GM12878 (cell line): Measurements from ENCODE around the gene SPOCK1. TPM values are rescaled to one million over a fixed set of nuclear protein-coding genes. Genes with fewer than 3 reads are reported as not detected.
"Not testable (repeated sequence)": the region's sequence is repeated elsewhere in the genome, so short reads cannot be mapped to it uniquely, and the experiment has no call there.

Experiments
- ATAC-seq: fragments of 200-7000 bp; cut with Tn5 transposase; 3 replicates; pipeline ENCODE4 v1.9.1; 2020; ENCODE audit warnings: mild to moderate bottlenecking, moderate library complexity
- BruUV-seq: library from RNA; stranded (reverse); fragments of 400-500 nt; replicated peaks from 2 replicates; lab custom pipeline; 2021; lab: Mats Ljungman, UMichigan
- CTCF ChIA-PET: fragments of 300-600 bp; sonication (Branson Sonifier 250); formaldehyde crosslinking; extraction: SDS; loops from one replicate; lab custom pipeline; 2021; ENCODE audit warnings: inconsistent platforms; lab: Yijun Ruan, JAX
- POLR2A ChIA-PET: fragments of 350-600 bp; formaldehyde crosslinking; extraction: SDS; loops from one replicate; lab custom pipeline; 2021; ENCODE audit warnings: inconsistent platforms; lab: Charles Lee
- RAD21 ChIA-PET: fragments of 300-600 bp; sonication (Branson Sonifier 250); formaldehyde crosslinking; loops from one replicate; lab custom pipeline; 2023; ENCODE audit warnings: antibody characterized with exemption; ENCODE audit not compliant: unreplicated experiment; lab: Charles Lee
- SMC1A ChIA-PET: fragments of 300-600 bp; sonication (Branson Sonifier 250); formaldehyde crosslinking; loops from one replicate; lab custom pipeline; 2023; ENCODE audit not compliant: unreplicated experiment, uncharacterized antibody; lab: Charles Lee
- DNase-seq: peaks from one replicate; pipeline ENCODE4 v3.0.0-alpha.2; 2011; ENCODE audit warnings: low read depth, low spot score
- FAIRE-seq: peaks from 3 replicates; lab custom pipeline; 2011; peaks lifted over from hg19 to GRCh38; lab: Jason Lieb, UNC
- H2AFZ ChIP-seq: 2 replicates; pipeline ENCODE4 v1.6.0; 2011; ENCODE audit warnings: low read depth, low read length, control low read depth; ENCODE audit not compliant: control insufficient read depth
- H3K27ac ChIP-seq: 2 replicates; pipeline ENCODE4 v1.5.1; 2011; ENCODE audit warnings: control low read depth; ENCODE audit not compliant: control insufficient read depth, insufficient read depth
- H3K27me3 ChIP-seq, 2 experiments: replicated peaks in 1 of 2; 2 replicates each; pipeline versions ENCODE4 v1.6.0 to v1.6.1; 2011; ENCODE audit warnings: low read length in 1 of 2; ENCODE audit not compliant: control insufficient read depth in 2 of 2, insufficient read depth in 2 of 2
- H3K36me3 ChIP-seq, 2 experiments: 2 replicates each; pipeline ENCODE4 v1.5.1; 2011; ENCODE audit warnings: low read length in 1 of 2; ENCODE audit not compliant: control insufficient read depth in 2 of 2, insufficient read depth in 2 of 2
- H3K4me1 ChIP-seq: 2 replicates; pipeline ENCODE4 v1.6.1; 2011; ENCODE audit warnings: mild to moderate bottlenecking, low read length, moderate library complexity, mixed read lengths; ENCODE audit not compliant: control insufficient read depth, insufficient read depth
- H3K4me2 ChIP-seq: 2 replicates; pipeline ENCODE4 v1.6.0; 2011; ENCODE audit warnings: control low read depth; ENCODE audit not compliant: control insufficient read depth, insufficient read depth
- H3K4me3 ChIP-seq: fragments of 200-600 bp; sonication (generic); 2 replicates; pipeline ENCODE4 v1.5.1; 2016
- H3K79me2 ChIP-seq: 2 replicates; pipeline ENCODE4 v1.6.0; 2011; ENCODE audit warnings: low read length; ENCODE audit not compliant: control insufficient read depth, insufficient read depth
- H3K9ac ChIP-seq: 2 replicates; pipeline ENCODE4 v1.8.0; 2011; ENCODE audit warnings: low read length, control low read depth, mixed read lengths; ENCODE audit not compliant: control insufficient read depth, insufficient read depth
- H3K9me3 ChIP-seq: replicated peaks from 3 replicates; pipeline ENCODE4 v1.5.1; 2011; ENCODE audit warnings: mild to moderate bottlenecking, low read length; ENCODE audit not compliant: control insufficient read depth, insufficient read depth
- H4K20me1 ChIP-seq: 2 replicates; pipeline ENCODE4 v1.6.0; 2011; ENCODE audit not compliant: control insufficient read depth, insufficient read depth
- CBX3 ChIP-seq: fragments of 200-600 bp; sonication (generic); IDR thresholded peaks from 2 replicates; pipeline ENCODE4 v1.6.1; 2016; ENCODE audit warnings: low read depth, borderline replicate concordance
- CBX5 ChIP-seq: sonication (generic); IDR thresholded peaks from 2 replicates; pipeline ENCODE4 v1.6.1; 2016; ENCODE audit warnings: low read depth, moderate library complexity, mild to moderate bottlenecking, inconsistent platforms
- FOXK2 ChIP-seq: fragments of 450-650 bp; IDR thresholded peaks from 2 replicates; pipeline ENCODE4 v1.6.1; 2017; ENCODE audit warnings: mild to moderate bottlenecking, moderate library complexity
- IRF4 ChIP-seq: IDR thresholded peaks from 2 replicates; pipeline ENCODE4 v1.6.1; 2011; ENCODE audit warnings: low read depth, low read length
- NFIC ChIP-seq: IDR thresholded peaks from 2 replicates; pipeline ENCODE4 v1.6.1; 2012; ENCODE audit warnings: low read depth, mild to moderate bottlenecking, inconsistent platforms, low read length, moderate library complexity
- TARDBP ChIP-seq: IDR thresholded peaks from 2 replicates; pipeline ENCODE4 v1.6.1; 2016; ENCODE audit warnings: borderline replicate concordance
- ZNF217 ChIP-seq: fragments of 450-650 bp; IDR thresholded peaks from 2 replicates; pipeline ENCODE4 v1.6.1; 2017; ENCODE audit warnings: antibody characterized with exemption, mild to moderate bottlenecking
- WGBS: methylation state at CpG from one replicate; pipeline ENCODE4 v1.1.6; 2016; ENCODE audit warnings: low lambda C conversion rate; ENCODE audit not compliant: insufficient replicate concordance, insufficient coverage; ENCODE audit errors: missing lambda C conversion rate; 5-methylcytosine and 5-hydroxymethylcytosine counted together
- in situ Hi-C: fragments of 300-500 bp; cut with MboI; formaldehyde crosslinking; loops from 9 replicates; pipeline ENCODE4 v1.14.3; 2018; ENCODE audit warnings: mixed read lengths
- intact Hi-C: fragments of 100-400 bp; cut with micrococcal nuclease; formaldehyde crosslinking; loops from one replicate; pipeline ENCODE4 v1.14.2; 2022; ENCODE audit not compliant: unreplicated experiment
- polyA plus RNA-seq, 11 experiments: library from polyadenylated mRNA; depleted of rRNA in 4 of 11; unstranded in 6 of 11; stranded (reverse) in 5 of 11; fragments of >200 nt; fragmentation: Nextera tagmentation in 4 of 11; fragmentation: Illumina TruSeq in 1 of 11; extraction: Ambion mirVana in 4 of 11; extraction: Trizol in 1 of 11; gene quantifications; 1 replicate in 1 of 11; 2 replicates in 10 of 11; pipeline versions ENCODE4 v1.2.1 to v1.2.3, GENCODE V29; 2011 to 2016; ENCODE audit warnings: inconsistent platforms in 2 of 11, missing spikeins in 2 of 11, low read depth in 1 of 11
- total RNA-seq, 4 experiments: library from RNA; depleted of rRNA in 3 of 4; stranded (reverse); fragments of >200 nt in 3 of 4; fragmentation: Illumina TruSeq in 1 of 4; extraction: Trizol in 1 of 4; gene quantifications; 2 replicates each; pipeline versions ENCODE4 v1.2.1 to v1.2.3, GENCODE V29; 2013 to 2021
- TF ChIP-seq, protein P1 (sequence below): IDR thresholded peaks from 2 replicates; pipeline ENCODE4 v1.6.1; 2011; ENCODE audit warnings: borderline replicate concordance, low read depth, mild to moderate bottlenecking, moderate library complexity, mixed read lengths, low read length; ENCODE audit not compliant: insufficient read depth; ENCODE audit errors: extremely low read length
- TF ChIP-seq, protein P2 (sequence below): fragments of 450-650 bp; IDR thresholded peaks from 2 replicates; pipeline ENCODE4 v1.6.1; 2018; ENCODE audit warnings: borderline replicate concordance, mild to moderate bottlenecking; ENCODE audit not compliant: partially characterized antibody

SPOCK1 gene
- total and polyA plus RNA-seq, 10 of the 15 experiments (the other 5 are each of a cell fraction or from before 2014, with no cell fraction given), result 0.06 to 0.68 (median 0.25) TPM; not detected in 3

DNA sequence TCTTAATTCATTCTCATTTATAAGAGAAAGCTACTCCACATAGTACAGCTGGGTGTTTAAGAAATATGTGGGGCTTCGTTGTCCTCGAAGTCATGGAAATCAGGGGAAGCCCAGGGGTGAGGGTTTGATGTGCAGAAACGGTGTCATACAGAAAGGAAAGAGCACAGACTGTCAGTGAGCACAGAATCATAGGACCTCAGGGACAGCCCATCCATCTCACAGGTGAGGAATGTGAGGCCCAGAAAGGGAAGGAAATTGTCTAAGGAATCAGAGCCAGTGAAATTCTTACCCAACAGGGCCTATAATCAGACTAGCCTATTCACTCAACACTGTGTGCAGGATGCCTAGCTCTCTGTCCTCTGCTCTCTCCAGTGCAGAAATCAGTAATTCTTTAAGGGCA is 535.6 kb downstream of the SPOCK1 start (continued):
- TF ChIP-seq, protein P1, sequence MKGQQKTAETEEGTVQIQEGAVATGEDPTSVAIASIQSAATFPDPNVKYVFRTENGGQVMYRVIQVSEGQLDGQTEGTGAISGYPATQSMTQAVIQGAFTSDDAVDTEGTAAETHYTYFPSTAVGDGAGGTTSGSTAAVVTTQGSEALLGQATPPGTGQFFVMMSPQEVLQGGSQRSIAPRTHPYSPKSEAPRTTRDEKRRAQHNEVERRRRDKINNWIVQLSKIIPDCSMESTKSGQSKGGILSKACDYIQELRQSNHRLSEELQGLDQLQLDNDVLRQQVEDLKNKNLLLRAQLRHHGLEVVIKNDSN, result no peak
- TF ChIP-seq IRF4 (no peak), TARDBP (no peak)
- TF ChIP-seq, protein P2, sequence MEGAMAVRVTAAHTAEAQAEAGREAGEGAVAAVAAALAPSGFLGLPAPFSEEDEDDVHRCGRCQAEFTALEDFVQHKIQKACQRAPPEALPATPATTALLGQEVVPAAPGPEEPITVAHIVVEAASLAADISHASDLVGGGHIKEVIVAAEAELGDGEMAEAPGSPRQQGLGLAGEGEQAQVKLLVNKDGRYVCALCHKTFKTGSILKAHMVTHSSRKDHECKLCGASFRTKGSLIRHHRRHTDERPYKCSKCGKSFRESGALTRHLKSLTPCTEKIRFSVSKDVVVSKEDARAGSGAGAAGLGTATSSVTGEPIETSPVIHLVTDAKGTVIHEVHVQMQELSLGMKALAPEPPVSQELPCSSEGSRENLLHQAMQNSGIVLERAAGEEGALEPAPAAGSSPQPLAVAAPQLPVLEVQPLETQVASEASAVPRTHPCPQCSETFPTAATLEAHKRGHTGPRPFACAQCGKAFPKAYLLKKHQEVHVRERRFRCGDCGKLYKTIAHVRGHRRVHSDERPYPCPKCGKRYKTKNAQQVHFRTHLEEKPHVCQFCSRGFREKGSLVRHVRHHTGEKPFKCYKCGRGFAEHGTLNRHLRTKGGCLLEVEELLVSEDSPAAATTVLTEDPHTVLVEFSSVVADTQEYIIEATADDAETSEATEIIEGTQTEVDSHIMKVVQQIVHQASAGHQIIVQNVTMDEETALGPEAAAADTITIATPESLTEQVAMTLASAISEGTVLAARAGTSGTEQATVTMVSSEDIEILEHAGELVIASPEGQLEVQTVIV, result no peak

DNA sequence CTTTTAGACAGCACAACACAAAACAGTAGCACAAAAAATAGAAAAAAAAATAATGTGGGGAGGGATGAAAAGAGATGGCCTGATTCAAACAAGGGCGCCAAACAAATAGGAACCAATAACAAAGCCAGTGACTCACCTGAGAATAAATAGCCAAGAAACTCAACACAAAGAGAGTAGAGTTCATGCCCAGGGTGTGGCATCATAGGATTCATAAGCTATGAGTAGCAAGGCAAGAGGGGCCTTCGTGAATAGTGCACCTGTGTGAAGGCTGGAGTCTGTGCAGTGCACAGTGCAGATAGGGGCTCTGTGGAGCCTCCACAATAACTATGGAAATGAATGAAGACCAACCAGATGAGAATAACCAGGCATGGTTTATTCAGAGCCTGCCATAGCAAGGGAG is 541.7 kb downstream of the SPOCK1 start:
- 46% methylated on average over 2 of the region's 2 CpGs for WGBS
- in situ Hi-C loops, result no loop called here
- no TSS peak for BruUV-seq
- ChIA-PET POLR2A (no interaction called here), RAD21 (no interaction called here)
- no peaks in the 10 kb centered on the region for H3K9me3 ChIP-seq
- no peaks in the 10 kb centered on the region for H3K36me3 ChIP-seq
- no peak overlapping the region for H3K4me3 ChIP-seq
- no peak for FAIRE-seq
- H3K27me3 ChIP-seq, result no peaks in the 10 kb centered on the region
- H3K79me2 ChIP-seq, result no peaks in the 10 kb centered on the region
- no peak overlapping the region for H3K4me2 ChIP-seq
- DNase-seq, result no peak
- H3K9ac ChIP-seq, result no peak overlapping the region
- H3K4me1 ChIP-seq, result no peaks in the 10 kb centered on the region
- H2AFZ ChIP-seq, result no peak overlapping the region
- intact Hi-C loops, result no loop called here
- TF ChIP-seq FOXK2, result no peak
- no peak for TF ChIP-seq CBX5
- TF ChIP-seq ZNF217, result no peak
- TF ChIP-seq CBX3, result no peak
- no peak for TF ChIP-seq NFIC
- TF ChIP-seq, all 136 proteins: peak for 0
- Histone ChIP-seq H4K20me1 (no peaks in the 10 kb centered on the region), H3K27ac (no peak overlapping the region)
- ChIA-PET CTCF (no interaction called here), SMC1A (no interaction called here)
- ATAC-seq, result no peak

DNA sequence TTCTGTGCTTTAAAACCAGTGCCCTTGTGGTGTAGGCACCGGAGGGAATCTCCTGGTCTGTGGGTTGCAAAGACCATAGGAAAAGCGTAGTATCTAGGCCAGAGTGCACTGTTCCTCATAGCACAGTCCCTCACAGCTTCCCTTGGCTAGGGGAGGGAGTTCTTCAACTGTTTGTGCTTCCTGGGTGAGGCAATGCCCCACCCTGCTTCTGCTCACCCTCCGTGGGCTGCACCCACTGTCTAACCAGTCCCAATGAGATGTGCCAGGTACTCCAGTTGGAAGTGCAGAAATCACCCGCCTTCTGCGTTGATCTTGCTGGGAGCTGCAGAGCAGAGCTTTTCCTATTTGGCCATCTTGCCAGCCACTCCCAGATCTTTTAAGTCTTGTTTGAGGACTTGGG is 545.0 kb downstream of the SPOCK1 start:
- H3K4me1 ChIP-seq, POLR2A ChIA-PET, FAIRE-seq, H2AFZ ChIP-seq, SMC1A ChIA-PET, H3K27me3 ChIP-seq, H3K27ac ChIP-seq, DNase-seq, intact Hi-C loops, H3K4me2 ChIP-seq, H3K79me2 ChIP-seq, in situ Hi-C loops, ATAC-seq, H3K9me3 ChIP-seq, H3K4me3 ChIP-seq, RAD21 ChIA-PET, H3K9ac ChIP-seq, H4K20me1 ChIP-seq, H3K36me3 ChIP-seq, BruUV-seq: not testable (repeated sequence)
- CTCF ChIA-PET, result interaction anchor here (0.6 kb wide), 1 partner anchor 184 kb away, joined by 3 read pairs; no protein-coding TSS in a partner anchor
- WGBS, result 28% methylated on average over 5 of the region's 5 CpGs
